NT2/D1 (cell line): Measurements from ENCODE around the gene GNAQ.
"Not testable (repeated sequence)": the region's sequence is repeated elsewhere in the genome, so short reads cannot be mapped to it uniquely, and the experiment has no call there.

Experiments used
- DNase-seq: peaks from one replicate; pipeline ENCODE4 v3.0.0-alpha.2; 2011; ENCODE audit warnings: low read depth, low spot score
- H3K27me3 ChIP-seq: 2 replicates; pipeline ENCODE4 v1.6.0; 2011; ENCODE audit warnings: mild to moderate bottlenecking; ENCODE audit not compliant: insufficient read length, insufficient read depth
- H3K36me3 ChIP-seq: 2 replicates; pipeline ENCODE4 v1.6.1; 2011; ENCODE audit warnings: mild to moderate bottlenecking, low read length, mixed read lengths; ENCODE audit not compliant: insufficient read depth, insufficient read length
- H3K4me1 ChIP-seq: 2 replicates; pipeline ENCODE4 v1.5.1; 2011; ENCODE audit not compliant: insufficient read depth, insufficient read length
- H3K4me3 ChIP-seq: 2 replicates; pipeline ENCODE4 v1.5.1; 2011; ENCODE audit warnings: low read depth; ENCODE audit not compliant: insufficient read length
- H3K9ac ChIP-seq: 2 replicates; pipeline ENCODE4 v1.6.0; 2011; ENCODE audit warnings: low read depth; ENCODE audit not compliant: insufficient read length
- H3K9me3 ChIP-seq: 2 replicates; pipeline ENCODE4 v1.5.1; 2011; ENCODE audit warnings: mild to moderate bottlenecking, low read length; ENCODE audit not compliant: insufficient read depth
- SUZ12 ChIP-seq: IDR thresholded peaks from 2 replicates; pipeline ENCODE4 v1.6.1; 2011; ENCODE audit not compliant: insufficient read length, insufficient read depth; ENCODE audit errors: extremely low read depth
- YY1 ChIP-seq: IDR thresholded peaks from 2 replicates; pipeline ENCODE4 v1.6.1; 2011; ENCODE audit not compliant: insufficient read length, insufficient read depth
- ZNF274 ChIP-seq: IDR thresholded peaks from 2 replicates; pipeline ENCODE4 v1.6.1; 2011; ENCODE audit warnings: mild to moderate bottlenecking, low read depth, low read length

Gene GNAQ

DNA sequence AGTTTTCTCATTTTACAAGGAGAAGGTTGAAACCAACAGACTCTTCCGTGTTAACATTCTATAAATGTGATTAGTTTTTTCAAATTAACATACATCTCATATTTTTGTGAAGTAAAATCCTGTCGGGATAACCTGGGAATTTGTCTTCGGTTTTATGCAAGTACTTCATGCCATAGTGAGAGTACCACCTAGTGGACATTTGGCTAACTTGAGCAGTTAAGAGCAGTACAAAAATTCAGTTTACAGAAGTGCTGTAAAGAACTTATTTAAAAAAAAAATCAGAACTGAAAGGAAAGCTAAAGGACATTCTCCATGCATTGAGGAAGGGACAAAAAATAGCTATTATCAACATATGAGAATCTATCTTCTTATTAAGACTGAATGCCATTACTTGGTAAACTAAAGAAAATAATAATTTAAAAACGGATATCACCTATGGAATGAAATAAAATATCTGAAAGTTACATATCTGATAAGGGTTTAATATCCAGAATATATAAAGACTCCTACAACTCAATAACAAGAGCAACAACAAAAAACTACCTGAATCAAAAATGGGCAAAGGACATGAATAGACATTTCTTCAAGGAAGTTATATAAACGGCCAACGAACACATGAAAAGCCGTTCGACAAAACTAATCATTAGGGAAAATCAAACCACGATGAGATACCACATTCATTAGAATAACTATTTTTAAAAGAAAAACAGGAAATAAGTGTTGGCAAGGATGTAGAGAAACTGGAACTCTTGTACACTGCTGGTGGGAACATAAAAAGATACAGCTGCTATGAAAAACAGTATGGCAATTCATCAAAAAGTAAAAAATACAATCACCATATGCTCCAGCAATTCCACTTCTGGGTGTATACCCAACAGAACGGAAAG is 266.5 kb downstream of the GNAQ start:
- peak; percentile 49 for DNase-seq
- no peak overlapping the region for H3K4me3 ChIP-seq
- TF ChIP-seq SUZ12, result no peak
- no peak for TF ChIP-seq YY1
- TF ChIP-seq ZNF274, result no peak
- H3K9me3 ChIP-seq, result peaks cover 6% of the 10 kb centered on the region
- H3K36me3 ChIP-seq, result no peaks in the 10 kb centered on the region
- H3K27me3 ChIP-seq, result no peaks in the 10 kb centered on the region
- H3K4me1 ChIP-seq, result no peaks in the 10 kb centered on the region
- no peak overlapping the region for H3K9ac ChIP-seq

DNA sequence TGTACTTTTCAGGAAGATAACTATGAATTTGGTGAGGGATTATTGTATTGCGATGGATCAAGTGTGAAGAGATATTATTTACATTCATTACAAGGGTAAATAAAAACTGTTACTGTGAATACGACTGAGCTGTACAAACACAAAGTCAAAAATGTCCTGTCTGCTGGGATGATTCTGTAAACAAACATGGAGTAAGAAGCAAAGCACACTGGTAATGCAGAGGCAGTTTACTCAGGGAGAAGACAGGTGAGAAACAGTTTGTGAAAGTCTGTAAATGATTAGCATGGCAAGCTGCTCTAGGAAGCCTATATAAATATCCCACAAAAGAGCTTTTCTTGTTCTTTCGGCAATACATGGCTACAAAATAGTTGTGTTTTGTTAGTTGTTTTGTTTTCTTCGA is 268.0 kb downstream of the GNAQ start:
- Histone ChIP-seq H3K27me3 (no peaks in the 10 kb centered on the region), H3K4me3 (no peak overlapping the region), H3K9ac (no peak overlapping the region), H3K36me3 (no peaks in the 10 kb centered on the region), H3K9me3 (peaks cover 17% of the 10 kb centered on the region), H3K4me1 (no peaks in the 10 kb centered on the region)
- no peak for DNase-seq
- TF ChIP-seq YY1 (no peak), ZNF274 (no peak)

GRCh38 chr9:77760919-77761318 is 270.7 kb downstream of the GNAQ start:
- H3K9ac ChIP-seq, H3K27me3 ChIP-seq, H3K4me3 ChIP-seq, H3K4me1 ChIP-seq, DNase-seq, H3K36me3 ChIP-seq: not testable (repeated sequence)
- H3K9me3 ChIP-seq, result peaks cover 33% of the 10 kb centered on the region

DNA sequence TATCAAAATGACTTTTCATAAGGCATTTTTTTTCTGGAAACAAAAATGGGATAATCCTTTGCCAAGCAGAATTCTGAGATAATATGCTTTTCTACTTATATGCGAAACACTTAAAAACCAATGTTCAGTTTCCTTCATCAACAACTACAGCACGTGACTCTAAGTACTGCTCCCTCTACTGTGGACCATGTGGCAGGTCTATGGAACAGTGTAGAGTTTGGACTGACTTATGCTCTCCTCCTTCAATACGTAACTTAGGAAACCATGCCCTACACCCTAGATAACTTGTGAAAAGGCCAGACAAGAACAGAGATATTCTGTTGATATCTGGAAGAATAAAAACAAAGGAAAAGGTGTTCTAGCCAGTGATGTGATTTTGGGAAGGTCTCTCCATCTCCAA is 272.2 kb downstream of the GNAQ start:
- H3K4me1 ChIP-seq, result no peaks in the 10 kb centered on the region
- DNase-seq, result no peak
- no peak overlapping the region for H3K4me3 ChIP-seq
- H3K36me3 ChIP-seq, result no peaks in the 10 kb centered on the region
- no peaks in the 10 kb centered on the region for H3K27me3 ChIP-seq
- H3K9ac ChIP-seq, result no peak overlapping the region
- H3K9me3 ChIP-seq, result peaks cover 30% of the 10 kb centered on the region
- no peak for TF ChIP-seq ZNF274

DNA sequence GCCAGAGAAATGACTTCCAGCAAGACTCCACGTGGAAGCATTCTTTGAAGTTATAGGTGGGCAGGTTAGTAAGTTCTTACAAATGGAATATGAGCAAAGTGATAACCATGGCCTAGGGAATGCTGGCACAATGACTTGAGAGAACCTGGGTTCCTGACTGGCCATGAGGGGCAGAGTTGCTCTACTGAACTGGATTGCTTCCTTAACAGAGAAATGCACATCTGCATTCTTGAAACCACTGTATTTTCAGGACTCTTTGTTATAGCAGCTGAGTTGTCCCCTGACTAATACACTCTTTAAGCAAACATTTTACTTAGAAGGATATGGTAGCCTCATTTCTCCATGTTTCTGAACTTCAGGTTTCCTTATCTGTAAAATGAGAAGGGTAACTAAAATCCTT is 275.2 kb downstream of the GNAQ start:
- H3K27me3 ChIP-seq, result no peaks in the 10 kb centered on the region
- H3K9ac ChIP-seq, result no peak overlapping the region
- no peaks in the 10 kb centered on the region for H3K4me1 ChIP-seq
- TF ChIP-seq ZNF274 (no peak), YY1 (no peak), SUZ12 (no peak)
- H3K9me3 ChIP-seq, result peaks cover 30% of the 10 kb centered on the region
- no peaks in the 10 kb centered on the region for H3K36me3 ChIP-seq
- DNase-seq, result no peak
- no peak overlapping the region for H3K4me3 ChIP-seq

DNA sequence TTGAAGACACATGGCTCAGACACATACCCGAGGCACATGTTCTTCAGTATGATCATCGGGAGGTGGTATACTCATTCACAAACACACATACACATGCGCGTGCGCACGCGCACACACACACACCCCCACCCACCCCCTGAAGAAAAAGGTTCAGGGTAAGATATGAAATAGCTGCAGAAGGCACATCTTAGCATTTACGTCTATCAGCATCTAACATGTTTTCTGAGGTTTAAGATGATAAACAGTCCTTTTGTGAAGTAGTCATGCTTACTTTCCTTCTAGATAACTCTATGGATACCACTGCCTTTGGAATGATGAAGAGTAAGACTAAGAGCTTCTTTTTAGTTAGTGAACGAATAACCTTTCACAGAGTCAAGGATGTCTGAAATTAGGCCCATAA is 278.4 kb downstream of the GNAQ start:
- Histone ChIP-seq H3K4me3 (no peak overlapping the region), H3K4me1 (no peaks in the 10 kb centered on the region), H3K36me3 (no peaks in the 10 kb centered on the region), H3K9ac (no peak overlapping the region), H3K9me3 (peaks cover 17% of the 10 kb centered on the region; the same call in 1 of the 2 replicates), H3K27me3 (no peaks in the 10 kb centered on the region)
- TF ChIP-seq SUZ12 (no peak), YY1 (no peak)
- no peak for DNase-seq

DNA sequence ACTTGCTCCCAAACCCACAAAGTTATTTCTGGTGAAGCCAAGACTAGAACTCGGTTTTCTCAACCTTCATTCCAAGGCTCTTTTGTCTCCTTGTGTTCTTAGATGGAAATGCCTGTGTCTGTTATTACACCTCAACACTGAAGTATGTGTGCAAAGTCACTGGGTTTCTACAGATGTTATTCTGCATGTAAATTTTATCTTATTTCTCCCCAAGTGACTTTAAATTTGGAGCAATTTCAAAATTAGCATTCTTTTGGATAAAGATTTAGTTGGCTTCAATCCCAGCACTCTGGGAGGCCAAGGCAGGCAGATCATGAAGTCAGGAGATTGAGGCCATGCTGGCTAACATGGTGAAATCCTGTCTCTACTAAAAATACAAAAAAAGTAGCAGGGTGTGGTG is 279.1 kb downstream of the GNAQ start:
- Histone ChIP-seq H3K9ac (no peak overlapping the region), H3K4me1 (no peaks in the 10 kb centered on the region), H3K36me3 (no peaks in the 10 kb centered on the region), H3K4me3 (no peak overlapping the region), H3K9me3 (peaks cover 17% of the 10 kb centered on the region; the same call in 1 of the 2 replicates), H3K27me3 (no peaks in the 10 kb centered on the region)
- no peak for DNase-seq
- TF ChIP-seq YY1, result no peak
- TF ChIP-seq ZNF274, result no peak
- no peak for TF ChIP-seq SUZ12
